22Rv1 (cell line): ENCODE results near the gene PPP1R14B.

Experiments
- ZFX ChIP-seq: fragments of 450-650 bp; IDR thresholded peaks from 2 replicates; pipeline ENCODE4 v1.6.1; 2017; ENCODE audit warnings: antibody characterized with exemption, borderline replicate concordance
- TF ChIP-seq, protein P1 (sequence below): fragments of 450-650 bp; IDR thresholded peaks from 2 replicates; pipeline ENCODE4 v1.5.1; 2017; ENCODE audit warnings: mild to moderate bottlenecking

DNA sequence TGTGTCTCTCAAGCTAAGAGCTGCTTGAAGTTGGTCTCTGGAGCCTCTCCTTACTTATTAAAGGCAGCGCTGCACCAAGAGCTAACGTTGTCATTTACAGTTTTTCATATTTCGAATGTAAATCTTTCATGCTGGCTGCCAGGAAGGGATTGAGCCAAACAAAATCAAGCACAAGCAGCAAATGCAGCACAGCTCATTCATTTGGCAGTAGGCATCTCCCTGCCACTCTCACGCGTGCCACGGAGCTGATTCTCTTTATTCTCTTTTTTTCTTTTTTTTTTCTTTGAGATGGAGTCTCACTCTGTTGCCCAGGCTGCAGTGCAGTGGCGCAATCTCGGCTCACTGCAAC, 13.8 kb downstream of the PPP1R14B start:
- TF ChIP-seq, protein P1, sequence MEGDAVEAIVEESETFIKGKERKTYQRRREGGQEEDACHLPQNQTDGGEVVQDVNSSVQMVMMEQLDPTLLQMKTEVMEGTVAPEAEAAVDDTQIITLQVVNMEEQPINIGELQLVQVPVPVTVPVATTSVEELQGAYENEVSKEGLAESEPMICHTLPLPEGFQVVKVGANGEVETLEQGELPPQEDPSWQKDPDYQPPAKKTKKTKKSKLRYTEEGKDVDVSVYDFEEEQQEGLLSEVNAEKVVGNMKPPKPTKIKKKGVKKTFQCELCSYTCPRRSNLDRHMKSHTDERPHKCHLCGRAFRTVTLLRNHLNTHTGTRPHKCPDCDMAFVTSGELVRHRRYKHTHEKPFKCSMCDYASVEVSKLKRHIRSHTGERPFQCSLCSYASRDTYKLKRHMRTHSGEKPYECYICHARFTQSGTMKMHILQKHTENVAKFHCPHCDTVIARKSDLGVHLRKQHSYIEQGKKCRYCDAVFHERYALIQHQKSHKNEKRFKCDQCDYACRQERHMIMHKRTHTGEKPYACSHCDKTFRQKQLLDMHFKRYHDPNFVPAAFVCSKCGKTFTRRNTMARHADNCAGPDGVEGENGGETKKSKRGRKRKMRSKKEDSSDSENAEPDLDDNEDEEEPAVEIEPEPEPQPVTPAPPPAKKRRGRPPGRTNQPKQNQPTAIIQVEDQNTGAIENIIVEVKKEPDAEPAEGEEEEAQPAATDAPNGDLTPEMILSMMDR: no peak
- TF ChIP-seq ZFX: no peak
